GM12873 (cell line): ENCODE measurements around the gene MACF1.

Experiments used
- CTCF ChIP-seq: IDR thresholded peaks from 2 replicates; pipeline ENCODE4 v1.5.1; 2012; ENCODE audit warnings: low read depth, mild to moderate bottlenecking, moderate library complexity, low read length, control low read depth; ENCODE audit not compliant: insufficient read depth; ENCODE audit errors: missing control alignments

MACF1 gene

GRCh38 chr1:39204441-39205081 lies at the start of gene MACF1:
Gene MACF1 (plus strand): TSS chr1:39204695. CDS start chr1:39205023, 328 bp downstream.
- peak; percentile 42 for TF ChIP-seq CTCF

DNA sequence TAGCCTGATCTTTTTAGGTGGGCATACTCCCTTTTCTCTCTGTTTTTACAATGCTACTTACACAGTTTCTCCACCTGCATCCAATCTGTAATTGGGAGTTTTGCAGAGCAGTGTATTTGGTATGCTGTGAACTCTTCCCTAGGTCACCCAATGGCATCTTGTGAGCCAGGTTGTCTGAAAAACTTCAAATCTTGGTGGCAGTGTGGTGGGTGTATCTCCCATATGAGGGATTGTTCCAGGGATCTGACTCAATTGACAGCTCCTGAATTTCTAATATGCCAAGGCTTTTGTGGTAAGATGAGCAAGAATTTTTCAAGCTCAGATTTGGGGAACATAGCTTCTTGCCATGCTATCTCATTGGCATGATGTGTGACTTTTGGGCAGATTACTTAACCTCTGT lies 47.2 kb upstream of the MACF1 start:
- TF ChIP-seq CTCF, result no peak

DNA sequence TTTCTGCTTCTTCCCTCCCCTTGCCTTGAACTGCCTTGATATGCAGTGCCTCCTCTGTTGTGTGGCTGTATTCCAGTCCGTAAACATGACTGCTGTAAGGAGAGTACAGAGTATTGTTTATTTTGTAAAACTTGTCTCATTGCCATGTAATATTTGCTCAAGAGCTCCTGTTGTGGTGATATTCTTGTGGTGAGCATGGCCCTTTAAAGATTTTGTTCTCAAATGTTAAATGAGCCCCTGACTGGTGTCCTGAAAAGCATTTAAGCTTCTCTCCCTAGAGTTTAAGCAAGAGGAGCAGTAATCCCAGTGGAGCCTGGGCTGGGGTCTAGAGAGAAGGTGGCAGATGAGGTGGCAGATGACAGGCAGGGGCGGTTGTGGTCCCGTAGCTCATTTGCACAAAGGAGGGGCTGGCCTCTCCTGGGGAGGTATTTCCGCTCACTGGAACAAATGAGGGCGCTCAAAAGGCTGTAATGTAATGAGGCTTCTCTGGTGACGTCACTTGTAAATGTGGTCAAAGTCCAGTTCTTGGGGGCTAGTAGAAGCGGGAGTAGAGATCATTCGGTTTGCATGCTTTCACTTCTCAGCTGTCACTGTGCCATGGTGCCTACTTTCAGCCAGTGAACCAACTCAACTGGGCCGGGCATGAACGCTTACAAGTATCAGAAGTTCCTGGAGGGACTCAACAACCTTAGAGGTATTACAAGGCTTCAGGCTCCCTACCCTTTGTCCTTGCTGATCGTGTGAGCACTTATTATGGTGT lies 46.0 kb upstream of the MACF1 start:
- TF ChIP-seq CTCF, result no peak

DNA sequence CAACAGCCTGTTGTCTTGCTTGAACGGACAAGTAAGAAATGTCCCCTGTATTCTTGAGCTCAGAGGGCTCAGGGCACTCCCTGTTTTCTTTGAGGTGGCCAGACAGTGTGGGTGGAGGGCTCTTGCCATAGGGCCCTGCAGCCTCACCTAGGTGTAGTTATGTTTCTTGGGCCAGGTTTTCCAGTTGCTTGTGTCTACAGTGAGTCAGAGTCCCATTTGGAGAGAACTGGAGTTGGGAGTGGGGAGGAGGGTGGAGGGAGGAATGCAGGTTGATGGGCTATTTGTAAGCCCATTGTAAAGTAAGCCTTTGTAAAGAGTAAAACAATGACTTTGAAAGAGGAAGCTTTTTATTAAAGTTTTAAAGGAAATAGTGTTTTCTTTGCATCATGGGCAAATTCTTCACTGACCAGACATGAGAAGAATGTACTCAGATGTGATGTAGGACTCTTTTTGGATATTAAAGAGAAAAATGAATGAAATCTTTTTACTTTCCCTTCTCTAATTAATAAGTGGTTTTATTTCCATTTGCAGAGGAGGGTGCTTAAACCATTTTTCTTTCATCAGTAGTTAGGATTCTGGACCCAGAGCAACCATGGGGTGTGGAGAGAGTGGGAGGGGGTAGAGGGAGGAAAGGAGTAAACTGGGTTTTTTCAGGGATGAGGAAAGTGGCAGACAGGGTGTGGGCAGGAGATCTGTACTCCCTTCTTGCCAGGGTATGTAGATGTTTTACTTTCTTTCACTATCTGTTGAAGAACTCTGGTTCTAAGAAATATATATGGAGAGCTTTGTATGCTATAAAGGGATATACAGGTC lies 45.1 kb upstream of the MACF1 start:
- no peak for TF ChIP-seq CTCF

DNA sequence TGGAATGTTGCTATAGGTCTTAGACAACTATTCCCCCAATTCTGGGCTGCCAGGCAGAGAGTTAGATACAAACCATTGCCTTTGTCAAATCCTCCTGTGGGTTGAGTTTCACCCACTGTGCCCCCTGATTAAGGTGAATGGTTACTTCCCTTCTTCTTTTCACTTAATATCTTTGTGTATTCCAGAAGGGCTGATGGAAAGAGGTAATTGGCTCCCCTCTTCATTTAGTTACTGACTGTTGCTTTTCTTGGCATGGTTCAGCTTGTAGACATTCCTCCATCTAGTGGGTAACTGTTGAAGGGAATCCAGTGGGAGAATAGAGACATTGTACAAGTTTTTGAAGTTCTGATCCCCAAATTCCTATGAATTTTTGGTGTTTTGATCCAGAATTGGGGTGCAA lies 43.8 kb upstream of the MACF1 start:
- TF ChIP-seq CTCF, result no peak

DNA sequence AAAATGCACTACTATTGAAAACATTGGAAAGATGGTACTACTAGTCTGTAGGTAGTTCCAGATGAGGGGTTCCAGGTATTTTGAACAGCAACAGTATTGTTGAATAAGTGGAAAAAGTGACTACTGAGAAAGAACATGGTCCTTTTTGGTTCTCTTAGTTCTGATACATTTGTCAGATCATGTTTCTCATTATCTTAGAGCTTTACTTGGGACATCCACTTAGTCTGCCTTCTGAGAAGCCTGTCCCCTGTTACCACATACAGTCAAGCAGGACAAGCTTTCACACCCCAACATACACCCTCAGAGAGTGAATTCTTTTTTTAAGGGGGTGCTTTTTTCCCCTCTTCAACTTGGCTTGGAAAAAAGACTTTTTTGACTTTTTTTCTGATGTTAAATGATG lies 41.0 kb upstream of the MACF1 start:
- TF ChIP-seq CTCF, result no peak

GRCh38 chr1:39164256-39164655 lies 40.2 kb upstream of the MACF1 start:
- TF ChIP-seq CTCF, result no peak
